ES-I3 (cell line): ENCODE measurements around the gene MYO19.
"Not testable (repeated sequence)": the region's sequence is repeated elsewhere in the genome, so short reads cannot be mapped to it uniquely, and the experiment has no call there.

Experiments
- H3K36me3 ChIP-seq: 2 replicates; pipeline ENCODE4 v1.6.1; 2013; ENCODE audit warnings: mild to moderate bottlenecking, low read length, control low read depth, moderate library complexity; ENCODE audit not compliant: insufficient read depth
- H3K4me1 ChIP-seq: 2 replicates; pipeline ENCODE4 v1.6.1; 2013; ENCODE audit warnings: mild to moderate bottlenecking, control low read depth, low read length; ENCODE audit not compliant: insufficient read depth
- H3K9ac ChIP-seq: 2 replicates; pipeline ENCODE4 v1.6.1; 2013; ENCODE audit warnings: low read depth, mild to moderate bottlenecking, low read length, moderate library complexity
- H3K9me3 ChIP-seq: 2 replicates; pipeline ENCODE4 v1.6.1; 2013; ENCODE audit warnings: mild to moderate bottlenecking, low read length, moderate library complexity; ENCODE audit not compliant: control insufficient read depth, insufficient read depth

MYO19 gene

DNA sequence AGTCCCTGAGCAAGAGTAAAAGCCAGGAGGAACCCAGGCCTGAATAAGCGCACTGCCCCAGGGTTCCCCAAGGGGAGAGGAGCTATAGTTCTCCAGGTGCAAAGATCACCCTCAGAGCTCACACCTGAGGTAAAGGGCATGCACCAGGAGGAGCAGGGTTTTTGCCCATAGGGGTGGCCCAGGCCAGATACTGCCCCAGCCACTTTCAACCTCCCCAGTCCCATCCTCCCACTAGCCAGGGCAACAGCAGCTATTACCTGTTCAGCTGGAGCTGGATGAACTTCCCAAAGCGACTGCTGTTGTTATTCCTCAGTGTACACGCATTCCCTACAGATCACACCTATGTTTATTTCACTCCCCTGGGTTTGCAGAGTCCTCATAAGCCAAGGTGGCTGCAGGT, 19.8 kb downstream of the MYO19 start:
- no peak overlapping the region for H3K9ac ChIP-seq
- peaks cover 29% of the 10 kb centered on the region for H3K36me3 ChIP-seq
- no peaks in the 10 kb centered on the region for H3K9me3 ChIP-seq
- H3K4me1 ChIP-seq = no peaks in the 10 kb centered on the region

GRCh38 chr17:36512641-36513040, 22.0 kb downstream of the MYO19 start:
- Histone ChIP-seq H3K9ac (no peak overlapping the region), H3K4me1 (no peaks in the 10 kb centered on the region), H3K36me3 (peaks cover 33% of the 10 kb centered on the region), H3K9me3 (no peaks in the 10 kb centered on the region)

- H3K9ac ChIP-seq = no peak overlapping the region
- peaks cover 37% of the 10 kb centered on the region for H3K36me3 ChIP-seq
Measured at GRCh38 chr17:36511216-36511615, 23.5 kb downstream of the MYO19 start.

DNA sequence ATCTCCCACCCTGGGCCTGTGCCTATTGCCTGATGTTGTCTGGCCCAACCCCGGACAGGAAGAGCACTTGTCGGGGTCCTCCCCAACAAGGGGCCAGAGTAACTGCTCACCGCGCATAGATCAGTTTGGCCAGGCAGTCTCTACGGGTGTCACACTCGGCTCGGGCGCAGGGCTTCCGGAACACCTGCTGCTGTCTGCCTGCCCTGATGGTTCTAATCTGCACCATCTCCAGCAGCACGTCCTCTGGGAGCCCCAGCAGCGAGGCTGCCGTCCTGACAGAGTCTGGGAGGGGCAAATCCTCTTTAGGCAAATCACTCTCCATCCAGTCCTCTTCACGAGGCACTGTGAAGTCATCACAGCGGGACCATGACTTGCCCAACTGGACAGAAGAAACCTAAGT, 24.0 kb downstream of the MYO19 start:
- Histone ChIP-seq H3K9ac (no peak overlapping the region), H3K36me3 (peaks cover 37% of the 10 kb centered on the region), H3K4me1 (no peaks in the 10 kb centered on the region), H3K9me3 (no peaks in the 10 kb centered on the region)

More at GRCh38 chr17:36511216-36511615, 23.5 kb downstream of the MYO19 start:
- Histone ChIP-seq H3K4me1 (no peaks in the 10 kb centered on the region), H3K9me3 (no peaks in the 10 kb centered on the region)

DNA sequence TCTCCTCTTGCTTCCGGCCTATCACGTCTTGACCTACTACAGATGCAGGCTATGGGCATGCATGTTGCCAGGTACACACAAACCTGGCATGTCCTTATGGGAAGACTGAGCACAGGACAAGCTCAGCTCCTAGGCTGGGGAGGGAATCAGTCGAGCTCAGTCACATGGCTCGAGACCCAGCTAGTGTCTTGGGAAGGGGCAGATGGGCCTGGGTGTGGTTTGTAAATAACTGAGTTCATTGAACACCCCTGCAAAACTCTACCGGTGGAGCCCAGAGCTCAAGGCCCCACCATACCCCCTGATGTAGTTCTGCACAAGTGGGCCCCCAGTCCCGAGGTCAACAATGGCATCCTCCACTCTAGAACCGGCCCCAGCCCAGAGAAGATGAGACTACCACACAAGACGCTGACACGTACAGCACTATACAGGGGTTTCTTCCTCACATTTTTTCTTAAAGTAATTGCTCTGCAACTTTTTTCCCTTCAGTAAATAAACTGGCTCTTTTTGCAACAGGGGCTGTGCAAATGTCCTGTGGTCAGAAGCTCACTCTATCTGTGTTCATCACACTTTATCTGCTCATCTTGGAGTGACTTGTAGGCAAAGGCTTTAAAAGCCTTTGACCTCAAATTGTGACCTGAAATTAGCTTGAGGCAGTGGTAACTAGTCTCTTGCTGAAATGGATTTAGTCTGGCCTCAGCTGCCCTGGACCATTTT, 25.2 kb downstream of the MYO19 start:
- Histone ChIP-seq H3K36me3 (peaks cover 37% of the 10 kb centered on the region), H3K9ac (no peak overlapping the region), H3K9me3 (no peaks in the 10 kb centered on the region), H3K4me1 (no peaks in the 10 kb centered on the region)

DNA sequence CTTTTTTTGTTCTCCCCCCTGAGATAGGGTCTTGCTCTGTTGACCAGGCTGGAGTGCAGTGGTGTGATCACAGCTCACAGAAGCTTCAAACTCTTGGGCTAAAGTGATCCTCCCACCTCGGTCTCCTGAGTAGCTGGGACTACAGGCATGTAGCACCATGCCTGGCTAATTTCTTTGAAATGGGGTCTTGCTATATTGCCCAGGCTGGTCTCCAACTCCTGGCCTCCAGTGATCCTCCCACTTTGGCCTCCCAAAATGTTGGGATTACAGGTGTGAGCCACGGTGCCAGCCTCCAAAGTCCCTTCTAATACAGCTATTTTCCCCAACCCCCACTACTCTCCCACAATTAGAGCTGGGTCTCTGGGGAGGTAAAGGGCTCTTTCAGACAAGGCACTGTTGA, 26.2 kb downstream of the MYO19 start:
- not testable (repeated sequence) for H3K9me3 ChIP-seq, H3K9ac ChIP-seq, H3K4me1 ChIP-seq
- H3K36me3 ChIP-seq = peaks cover 41% of the 10 kb centered on the region

DNA sequence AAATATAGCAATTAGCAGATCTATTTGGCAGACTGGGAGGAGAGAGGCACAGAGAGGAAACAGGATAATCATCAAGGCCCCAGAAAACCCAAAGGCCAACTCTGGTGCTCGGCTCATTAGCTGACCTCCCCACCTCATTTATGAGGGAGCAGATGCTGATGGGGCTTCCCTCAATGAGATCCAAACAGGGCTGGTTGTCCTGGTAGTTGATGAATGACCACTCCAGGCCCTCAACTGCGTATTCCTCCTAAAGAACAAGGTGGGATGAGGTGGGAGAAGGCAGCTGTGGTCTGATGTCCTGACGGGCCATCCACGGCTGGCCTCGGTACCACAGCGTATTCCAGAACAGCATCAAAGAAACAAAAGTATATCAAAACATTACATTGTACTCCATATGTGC, 27.4 kb downstream of the MYO19 start:
- no peaks in the 10 kb centered on the region for H3K4me1 ChIP-seq
- no peak overlapping the region for H3K9ac ChIP-seq
- H3K9me3 ChIP-seq = no peaks in the 10 kb centered on the region
- H3K36me3 ChIP-seq = peaks cover 37% of the 10 kb centered on the region

DNA sequence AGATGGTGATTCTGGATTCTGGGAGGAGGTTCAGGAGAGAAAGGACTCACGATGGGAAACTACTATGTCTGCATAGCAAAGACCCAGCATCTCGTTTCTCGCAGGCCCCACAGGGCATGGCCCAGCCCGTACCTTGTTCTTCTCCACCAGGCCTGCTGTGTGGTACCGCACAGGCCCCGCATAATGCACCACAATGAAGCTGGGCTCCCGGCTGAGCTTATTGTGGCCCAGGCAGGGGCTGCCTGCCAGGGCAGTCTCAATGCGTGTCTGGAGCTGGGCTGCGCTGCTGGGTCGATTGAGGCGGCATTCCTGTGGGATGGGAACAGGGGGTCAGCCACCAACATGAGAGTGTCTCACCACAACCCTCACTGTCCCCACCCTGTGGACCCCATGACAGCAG, 27.8 kb downstream of the MYO19 start:
- Histone ChIP-seq H3K4me1 (no peaks in the 10 kb centered on the region), H3K9me3 (no peaks in the 10 kb centered on the region), H3K9ac (no peak overlapping the region), H3K36me3 (peaks cover 37% of the 10 kb centered on the region)

DNA sequence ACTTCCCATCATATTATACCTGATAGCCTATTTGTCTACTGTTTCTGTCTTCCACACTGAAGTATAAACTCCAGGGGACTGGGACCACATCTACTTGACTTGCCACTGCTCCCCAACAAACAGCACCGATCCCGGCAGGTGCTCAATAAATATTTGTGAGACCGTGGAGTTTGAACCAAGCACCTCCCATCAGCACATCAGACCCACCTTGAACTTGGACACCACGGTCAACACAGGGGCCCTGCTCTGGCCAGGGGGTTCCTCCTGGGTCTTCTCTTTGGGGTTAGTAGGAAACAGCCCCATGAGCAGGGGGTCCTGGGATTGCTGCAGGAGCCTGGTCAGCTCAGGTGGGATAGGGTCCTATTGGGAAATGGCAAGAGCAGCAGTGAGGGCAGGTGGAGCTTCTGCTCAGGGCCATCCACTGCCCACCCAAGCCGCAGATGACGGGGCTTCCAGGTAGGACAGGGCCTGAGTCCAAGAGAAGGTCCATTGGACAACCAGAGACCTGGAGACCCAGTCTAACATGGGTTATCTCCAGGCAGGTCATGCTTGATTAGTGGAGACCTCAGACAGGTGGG, 28.3 kb downstream of the MYO19 start:
- Histone ChIP-seq H3K9ac (no peak overlapping the region), H3K9me3 (no peaks in the 10 kb centered on the region), H3K36me3 (peaks cover 38% of the 10 kb centered on the region), H3K4me1 (no peaks in the 10 kb centered on the region)

- H3K36me3 ChIP-seq = peaks cover 36% of the 10 kb centered on the region
- H3K9ac ChIP-seq = no peak overlapping the region
- no peaks in the 10 kb centered on the region for H3K4me1 ChIP-seq
- H3K9me3 ChIP-seq = no peaks in the 10 kb centered on the region
Measured at GRCh38 chr17:36505171-36505570, 29.5 kb downstream of the MYO19 start.

- peaks cover 30% of the 10 kb centered on the region for H3K36me3 ChIP-seq
- H3K4me1 ChIP-seq = no peaks in the 10 kb centered on the region
- H3K9ac ChIP-seq = no peak overlapping the region
- no peaks in the 10 kb centered on the region for H3K9me3 ChIP-seq
Measured at GRCh38 chr17:36504156-36504545, 30.5 kb downstream of the MYO19 start.

DNA sequence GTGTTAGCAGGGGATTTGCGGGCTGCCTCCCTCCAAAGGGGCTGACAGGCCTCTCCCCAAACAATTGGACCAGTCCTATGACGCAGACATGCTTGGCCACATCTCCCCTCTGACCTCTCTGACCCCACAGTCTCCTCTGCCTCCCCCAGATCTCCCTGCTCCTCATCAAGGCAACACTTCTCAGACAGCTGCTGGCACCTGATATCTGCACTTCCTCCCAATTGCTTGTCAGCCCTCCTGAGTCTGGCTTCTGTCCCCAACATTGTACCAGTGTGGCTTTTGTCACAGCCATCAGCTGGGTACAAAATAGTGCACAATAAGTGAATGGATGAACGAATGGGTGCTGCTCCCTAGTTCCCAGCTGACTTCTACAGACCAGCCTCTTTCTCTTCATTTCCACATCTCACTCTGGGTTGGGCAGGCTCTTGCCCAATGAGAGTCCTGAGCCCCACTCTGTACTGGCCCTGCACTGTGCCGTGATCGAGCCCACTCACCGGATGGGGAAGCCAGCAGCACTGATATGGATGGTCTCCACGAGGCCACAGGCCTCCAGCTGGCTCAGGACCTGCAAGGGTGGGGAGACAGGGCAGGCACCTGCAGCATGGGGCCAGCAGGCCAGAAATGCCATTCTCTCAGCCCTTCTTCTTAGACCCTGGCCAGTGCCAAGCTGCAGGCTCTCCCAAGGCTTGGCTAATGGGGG, 31.1 kb downstream of the MYO19 start:
- Histone ChIP-seq H3K36me3 (peaks cover 34% of the 10 kb centered on the region), H3K9ac (no peak overlapping the region), H3K4me1 (no peaks in the 10 kb centered on the region), H3K9me3 (no peaks in the 10 kb centered on the region)

GRCh38 chr17:36501963-36502362, 32.7 kb downstream of the MYO19 start:
- Histone ChIP-seq H3K9me3 (no peaks in the 10 kb centered on the region), H3K9ac (no peak overlapping the region), H3K36me3 (peaks cover 33% of the 10 kb centered on the region), H3K4me1 (no peaks in the 10 kb centered on the region)

DNA sequence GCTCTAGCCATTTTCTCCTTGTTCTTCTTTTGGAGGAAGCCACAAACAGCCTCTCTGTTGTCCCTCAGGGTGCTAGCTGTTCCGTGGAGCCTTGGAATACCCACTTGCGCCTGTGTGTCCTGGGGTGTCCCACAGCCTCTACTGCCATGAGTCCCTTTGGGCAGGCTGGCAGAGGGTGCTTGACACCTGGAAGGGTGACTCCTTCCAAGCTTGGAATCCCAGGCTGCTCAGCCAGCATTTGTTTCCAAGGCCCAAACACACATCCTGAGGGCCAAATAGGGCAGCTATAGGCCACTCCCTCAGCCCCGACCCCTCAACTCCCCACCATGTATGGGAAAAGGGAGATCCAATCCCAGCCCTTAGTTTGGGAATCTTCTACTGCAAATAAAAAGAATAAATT, 33.3 kb downstream of the MYO19 start:
- no peaks in the 10 kb centered on the region for H3K4me1 ChIP-seq
- peaks cover 33% of the 10 kb centered on the region for H3K36me3 ChIP-seq
- H3K9ac ChIP-seq = no peak overlapping the region

GRCh38 chr17:36500745-36501225, 33.9 kb downstream of the MYO19 start:
- Histone ChIP-seq H3K9me3 (no peaks in the 10 kb centered on the region), H3K36me3 (peaks cover 30% of the 10 kb centered on the region), H3K9ac (no peak overlapping the region), H3K4me1 (no peaks in the 10 kb centered on the region)

More for the DNA sequence above, 33.3 kb downstream of the MYO19 start:
- no peaks in the 10 kb centered on the region for H3K9me3 ChIP-seq
